ENCODE data around the gene CCDC33. TPM values are rescaled to one million over a fixed set of nuclear protein-coding genes. Genes with fewer than 3 reads are reported as not detected.

Gene CCDC33
- total and polyA plus RNA-seq, 10 of the 15 experiments (the other 5 are each of a cell fraction or from before 2014, with no cell fraction given), result 0.57 to 5.8 (median 4.3) TPM

DNA sequence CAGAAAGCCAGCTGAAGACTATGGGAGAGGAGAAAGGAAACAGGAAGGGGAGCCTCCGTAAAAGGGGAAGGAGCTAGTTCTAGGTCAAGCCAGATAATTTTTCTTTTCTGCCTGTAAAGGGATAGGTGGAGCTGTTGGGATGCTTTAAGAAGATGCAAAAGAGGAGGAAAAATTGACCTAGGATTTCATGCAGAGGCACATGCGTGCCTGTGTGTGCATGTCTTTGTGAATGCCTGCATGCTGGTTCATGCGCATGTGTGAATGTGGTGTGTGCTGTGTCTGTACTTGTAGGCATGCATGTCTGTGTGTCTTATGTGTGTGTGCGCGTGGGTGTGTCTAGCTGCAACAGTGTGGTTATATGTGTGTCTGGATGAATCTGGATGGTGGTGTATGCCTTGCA, 27.3 kb downstream of the CCDC33 start (continued):
- TF ChIP-seq, protein P1, sequence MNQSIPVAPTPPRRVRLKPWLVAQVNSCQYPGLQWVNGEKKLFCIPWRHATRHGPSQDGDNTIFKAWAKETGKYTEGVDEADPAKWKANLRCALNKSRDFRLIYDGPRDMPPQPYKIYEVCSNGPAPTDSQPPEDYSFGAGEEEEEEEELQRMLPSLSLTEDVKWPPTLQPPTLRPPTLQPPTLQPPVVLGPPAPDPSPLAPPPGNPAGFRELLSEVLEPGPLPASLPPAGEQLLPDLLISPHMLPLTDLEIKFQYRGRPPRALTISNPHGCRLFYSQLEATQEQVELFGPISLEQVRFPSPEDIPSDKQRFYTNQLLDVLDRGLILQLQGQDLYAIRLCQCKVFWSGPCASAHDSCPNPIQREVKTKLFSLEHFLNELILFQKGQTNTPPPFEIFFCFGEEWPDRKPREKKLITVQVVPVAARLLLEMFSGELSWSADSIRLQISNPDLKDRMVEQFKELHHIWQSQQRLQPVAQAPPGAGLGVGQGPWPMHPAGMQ (IDR thresholded peaks at IDR 0.05; ENCODE audit: borderline replicate concordance), result no peak
- no peak for TF ChIP-seq BACH1 (IDR thresholded peaks at IDR 0.05; ENCODE audit: borderline replicate concordance)
- no peak for TF ChIP-seq SMC3 (IDR thresholded peaks at IDR 0.05; ENCODE audit: borderline replicate concordance, low read length)
- no peak for TF ChIP-seq CBX3 (IDR thresholded peaks at IDR 0.05; ENCODE audit: borderline replicate concordance, low read depth)
- no peak for TF ChIP-seq HDGF (IDR thresholded peaks at IDR 0.05)
- TF ChIP-seq SUZ12 (IDR thresholded peaks at IDR 0.05; ENCODE audit: unreplicated experiment), result no peak
- no peak for TF ChIP-seq SUPT20H (IDR thresholded peaks at IDR 0.05; ENCODE audit: borderline replicate concordance, control insufficient read depth, low read depth, low read length)
- TF ChIP-seq, protein P2, sequence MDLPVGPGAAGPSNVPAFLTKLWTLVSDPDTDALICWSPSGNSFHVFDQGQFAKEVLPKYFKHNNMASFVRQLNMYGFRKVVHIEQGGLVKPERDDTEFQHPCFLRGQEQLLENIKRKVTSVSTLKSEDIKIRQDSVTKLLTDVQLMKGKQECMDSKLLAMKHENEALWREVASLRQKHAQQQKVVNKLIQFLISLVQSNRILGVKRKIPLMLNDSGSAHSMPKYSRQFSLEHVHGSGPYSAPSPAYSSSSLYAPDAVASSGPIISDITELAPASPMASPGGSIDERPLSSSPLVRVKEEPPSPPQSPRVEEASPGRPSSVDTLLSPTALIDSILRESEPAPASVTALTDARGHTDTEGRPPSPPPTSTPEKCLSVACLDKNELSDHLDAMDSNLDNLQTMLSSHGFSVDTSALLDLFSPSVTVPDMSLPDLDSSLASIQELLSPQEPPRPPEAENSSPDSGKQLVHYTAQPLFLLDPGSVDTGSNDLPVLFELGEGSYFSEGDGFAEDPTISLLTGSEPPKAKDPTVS (IDR thresholded peaks at IDR 0.05; ENCODE audit: low read depth, low read length), result no peak
- no peak for TF ChIP-seq LARP7 (IDR thresholded peaks at IDR 0.05)

DNA sequence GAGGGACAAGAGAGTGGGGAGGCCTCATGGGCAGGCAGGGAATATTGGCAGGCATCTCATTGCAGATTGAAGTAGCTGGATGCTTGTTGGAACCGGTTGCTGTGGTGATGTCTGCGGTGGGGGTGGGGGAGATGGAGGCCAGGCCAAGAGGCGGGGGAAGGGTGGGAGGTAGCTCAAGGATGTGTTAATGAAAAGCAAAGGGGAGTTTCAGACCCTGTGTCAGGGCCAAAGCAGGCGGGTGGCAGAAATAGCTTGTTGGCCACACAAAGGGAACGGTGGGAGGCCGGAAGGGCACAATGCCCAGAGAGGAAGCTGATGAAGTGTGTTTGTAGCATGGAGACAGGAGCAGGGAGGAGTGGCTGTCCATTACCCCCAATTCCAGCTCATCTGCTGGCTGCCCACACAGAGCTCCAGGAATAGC, 28.0 kb downstream of the CCDC33 start:
- SMC1A ChIA-PET (ENCODE audit: uncharacterized antibody, unreplicated experiment), result no interaction called here
- Histone ChIP-seq H3K9ac (ENCODE audit: control insufficient read depth, insufficient read depth, low read length) (no peak overlapping the region), H3K27me3 (replicated peaks in 1 of 2; ENCODE audit: control insufficient read depth in 2 of 2, insufficient read depth in 2 of 2, low read length in 1 of 2) (peaks cover 0 to 4% of the 10 kb centered on the region in 2 experiments; a peak in 3 of 4 replicates), H3K27ac (ENCODE audit: control insufficient read depth, insufficient read depth) (no peak overlapping the region), H2AFZ (ENCODE audit: control insufficient read depth, low read depth, low read length) (no peak overlapping the region), H3K4me3 (no peak overlapping the region), H3K4me2 (ENCODE audit: control insufficient read depth, insufficient read depth) (no peak overlapping the region), H3K36me3 (ENCODE audit: control insufficient read depth in 2 of 2, insufficient read depth in 2 of 2, low read length in 1 of 2) (no peaks in the 10 kb centered on the region), H3K4me1 (ENCODE audit: control insufficient read depth, insufficient read depth, low read length) (no peaks in the 10 kb centered on the region), H3K9me3 (replicated peaks; ENCODE audit: control insufficient read depth, insufficient read depth, low read length) (no peaks in the 10 kb centered on the region), H3K79me2 (ENCODE audit: control insufficient read depth, insufficient read depth, low read length) (no peaks in the 10 kb centered on the region), H4K20me1 (ENCODE audit: control insufficient read depth, insufficient read depth) (no peaks in the 10 kb centered on the region; the same call in 1 of the 2 replicates)
- TF ChIP-seq FOXM1 (IDR thresholded peaks at IDR 0.05; ENCODE audit: low read depth, low read length), result no peak
- TF ChIP-seq NR2C2 (IDR thresholded peaks at IDR 0.05; ENCODE audit: borderline replicate concordance, control insufficient read depth, insufficient read length, low read depth), result no peak
- no peak for TF ChIP-seq SREBF2 (IDR thresholded peaks at IDR 0.05; ENCODE audit: low read length)
- TF ChIP-seq TCF12 (IDR thresholded peaks at IDR 0.05; ENCODE audit: low read depth, low read length), result no peak
- no peak for TF ChIP-seq FOXK2 (IDR thresholded peaks at IDR 0.05)
- TF ChIP-seq, protein P3, sequence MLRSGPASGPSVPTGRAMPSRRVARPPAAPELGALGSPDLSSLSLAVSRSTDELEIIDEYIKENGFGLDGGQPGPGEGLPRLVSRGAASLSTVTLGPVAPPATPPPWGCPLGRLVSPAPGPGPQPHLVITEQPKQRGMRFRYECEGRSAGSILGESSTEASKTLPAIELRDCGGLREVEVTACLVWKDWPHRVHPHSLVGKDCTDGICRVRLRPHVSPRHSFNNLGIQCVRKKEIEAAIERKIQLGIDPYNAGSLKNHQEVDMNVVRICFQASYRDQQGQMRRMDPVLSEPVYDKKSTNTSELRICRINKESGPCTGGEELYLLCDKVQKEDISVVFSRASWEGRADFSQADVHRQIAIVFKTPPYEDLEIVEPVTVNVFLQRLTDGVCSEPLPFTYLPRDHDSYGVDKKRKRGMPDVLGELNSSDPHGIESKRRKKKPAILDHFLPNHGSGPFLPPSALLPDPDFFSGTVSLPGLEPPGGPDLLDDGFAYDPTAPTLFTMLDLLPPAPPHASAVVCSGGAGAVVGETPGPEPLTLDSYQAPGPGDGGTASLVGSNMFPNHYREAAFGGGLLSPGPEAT (IDR thresholded peaks at IDR 0.05; ENCODE audit: low read depth), result no peak
- TF ChIP-seq JUNB (IDR thresholded peaks at IDR 0.05), result no peak
- intact Hi-C loops (cut with micrococcal nuclease; ENCODE audit: unreplicated experiment), result no loop called here
- WGBS (ENCODE audit: insufficient coverage, insufficient replicate concordance, low lambda C conversion rate, missing lambda C conversion rate), result 56% methylated on average over 3 of the region's 6 CpGs
- POLR2A ChIA-PET, result interaction anchor here (0.5 kb wide), 1 partner anchor 88 kb away, joined by 3 read pairs; no protein-coding TSS in a partner anchor
- CTCF ChIA-PET, result interaction anchor here (1.3 kb wide), 1 partner anchor 29 kb away, joined by 3 read pairs; no protein-coding TSS in a partner anchor
- DNase-seq (ENCODE audit: low read depth, low spot score), result no peak
- FAIRE-seq, result no peak
- RAD21 ChIA-PET (ENCODE audit: unreplicated experiment), result no interaction called here
- BruUV-seq (replicated peaks), result no TSS peak
- no peak for ATAC-seq
- in situ Hi-C loops (cut with MboI), result no loop called here

Data from GM12878 (cell line).